HEK293 (cell line): ENCODE results near the gene ARHGAP33.

ENCODE experiments used
- BCL11A ChIP-seq: fragments of 450-650 bp; formaldehyde crosslinking; IDR thresholded peaks from 2 replicates; pipeline ENCODE4 v1.5.1; 2016; ENCODE audit warnings: low read depth, missing biosample characterization, missing genetic modification characterization
- EGR2 ChIP-seq: fragments of 450-650 bp; formaldehyde crosslinking; IDR thresholded peaks from 2 replicates; pipeline ENCODE4 v1.5.1; 2016; ENCODE audit warnings: low read depth, missing biosample characterization, missing genetic modification characterization
- FEZF1 ChIP-seq: fragments of 450-650 bp; formaldehyde crosslinking; IDR thresholded peaks from 2 replicates; pipeline ENCODE4 v1.5.1; 2016; ENCODE audit warnings: missing biosample characterization, missing genetic modification characterization
- HOXA7 ChIP-seq: sonication (generic); formaldehyde crosslinking; IDR thresholded peaks from 2 replicates; pipeline ENCODE4 v1.8.1; 2022; ENCODE audit warnings: missing genetic modification reagents, borderline replicate concordance
- KLF8 ChIP-seq: fragments of 450-650 bp; formaldehyde crosslinking; IDR thresholded peaks from 2 replicates; pipeline ENCODE4 v1.5.1; 2016; ENCODE audit warnings: missing biosample characterization, missing genetic modification characterization
- RBAK ChIP-seq: fragments of 450-650 bp; formaldehyde crosslinking; IDR thresholded peaks from 2 replicates; pipeline ENCODE4 v1.5.1; 2016; ENCODE audit warnings: missing biosample characterization, missing genetic modification characterization
- TCF7L2 ChIP-seq: IDR thresholded peaks from 2 replicates; pipeline ENCODE4 v1.6.1; 2011; ENCODE audit warnings: low read depth, mild to moderate bottlenecking, inconsistent platforms, low read length, moderate library complexity, borderline replicate concordance
- ZBTB44 ChIP-seq: fragments of 450-650 bp; IDR thresholded peaks from 2 replicates; pipeline ENCODE4 v1.5.1; 2018; ENCODE audit warnings: missing biosample characterization, mild to moderate bottlenecking, missing genetic modification characterization
- ZBTB49 ChIP-seq: fragments of 450-650 bp; formaldehyde crosslinking; IDR thresholded peaks from 2 replicates; pipeline ENCODE4 v1.5.1; 2016; ENCODE audit warnings: missing biosample characterization, missing genetic modification characterization, low read depth
- ZFHX2 ChIP-seq: fragments of 450-650 bp; formaldehyde crosslinking; conservative IDR thresholded peaks from 2 replicates; pipeline ENCODE4 v1.5.1; 2016; ENCODE audit warnings: missing biosample characterization, missing genetic modification characterization
- ZNF214 ChIP-seq: fragments of 450-650 bp; formaldehyde crosslinking; IDR thresholded peaks from 2 replicates; pipeline ENCODE4 v1.5.1; 2017; ENCODE audit warnings: missing biosample characterization, mild to moderate bottlenecking, missing genetic modification characterization, borderline replicate concordance
- ZNF335 ChIP-seq: fragments of 450-650 bp; formaldehyde crosslinking; conservative IDR thresholded peaks from 2 replicates; pipeline ENCODE4 v1.5.1; 2016; ENCODE audit warnings: missing biosample characterization, missing genetic modification characterization
- ZNF37A ChIP-seq: fragments of 450-650 bp; IDR thresholded peaks from 2 replicates; pipeline ENCODE4 v1.5.1; 2018; ENCODE audit warnings: missing biosample characterization, missing genetic modification characterization
- ZNF391 ChIP-seq: fragments of 450-650 bp; formaldehyde crosslinking; IDR thresholded peaks from 2 replicates; pipeline ENCODE4 v1.5.1; 2016; ENCODE audit warnings: low read depth, missing biosample characterization, missing genetic modification characterization, borderline replicate concordance
- ZNF394 ChIP-seq: fragments of 450-650 bp; formaldehyde crosslinking; IDR thresholded peaks from 2 replicates; pipeline ENCODE4 v1.5.1; 2016; ENCODE audit warnings: missing biosample characterization, missing genetic modification characterization, mild to moderate bottlenecking, moderate library complexity, borderline replicate concordance
- ZNF404 ChIP-seq: fragments of 450-650 bp; formaldehyde crosslinking; IDR thresholded peaks from 2 replicates; pipeline ENCODE4 v1.5.1; 2017; ENCODE audit warnings: missing biosample characterization, missing genetic modification characterization
- ZNF416 ChIP-seq: fragments of 450-650 bp; formaldehyde crosslinking; IDR thresholded peaks from 2 replicates; pipeline ENCODE4 v1.5.1; 2016; ENCODE audit warnings: missing biosample characterization, missing genetic modification characterization
- ZNF433 ChIP-seq: fragments of 450-650 bp; formaldehyde crosslinking; IDR thresholded peaks from 2 replicates; pipeline ENCODE4 v1.5.1; 2016; ENCODE audit warnings: missing biosample characterization, missing genetic modification characterization, low read depth
- ZNF548 ChIP-seq: fragments of 450-650 bp; formaldehyde crosslinking; IDR thresholded peaks from 2 replicates; pipeline ENCODE4 v1.5.1; 2016; ENCODE audit warnings: missing biosample characterization, missing genetic modification characterization
- ZNF571 ChIP-seq: fragments of 450-650 bp; formaldehyde crosslinking; IDR thresholded peaks from 2 replicates; pipeline ENCODE4 v1.5.0; 2017; ENCODE audit warnings: missing biosample characterization, missing genetic modification characterization
- ZNF621 ChIP-seq: fragments of 450-650 bp; formaldehyde crosslinking; IDR thresholded peaks from 2 replicates; pipeline ENCODE4 v1.5.1; 2017; ENCODE audit warnings: missing biosample characterization, missing genetic modification characterization
- ZNF677 ChIP-seq: fragments of 450-650 bp; IDR thresholded peaks from 2 replicates; pipeline ENCODE4 v1.5.0; 2018; ENCODE audit warnings: missing biosample characterization, mild to moderate bottlenecking, missing genetic modification characterization, moderate library complexity
- ZNF76 ChIP-seq: fragments of 450-650 bp; formaldehyde crosslinking; IDR thresholded peaks from 2 replicates; pipeline ENCODE4; 2016; ENCODE audit warnings: low read depth, missing biosample characterization, missing genetic modification characterization, borderline replicate concordance
- TF ChIP-seq, protein P1 (sequence below): fragments of 450-650 bp; formaldehyde crosslinking; IDR thresholded peaks from 2 replicates; pipeline ENCODE4 v1.5.1; 2017; ENCODE audit warnings: missing biosample characterization, missing genetic modification characterization
- TF ChIP-seq, protein P2 (sequence below): fragments of 450-650 bp; IDR thresholded peaks from 2 replicates; pipeline ENCODE4 v1.5.1; 2018; ENCODE audit warnings: missing biosample characterization, missing genetic modification characterization
- TF ChIP-seq, protein P3 (sequence below): fragments of 450-650 bp; formaldehyde crosslinking; IDR thresholded peaks from 2 replicates; pipeline ENCODE4 v1.5.1; 2016; ENCODE audit warnings: missing biosample characterization, missing genetic modification characterization, borderline replicate concordance
- TF ChIP-seq, protein P4 (sequence below): fragments of 450-650 bp; formaldehyde crosslinking; IDR thresholded peaks from 2 replicates; pipeline ENCODE4 v1.5.1; 2016; ENCODE audit warnings: missing biosample characterization, missing genetic modification characterization

The ARHGAP33 gene

DNA sequence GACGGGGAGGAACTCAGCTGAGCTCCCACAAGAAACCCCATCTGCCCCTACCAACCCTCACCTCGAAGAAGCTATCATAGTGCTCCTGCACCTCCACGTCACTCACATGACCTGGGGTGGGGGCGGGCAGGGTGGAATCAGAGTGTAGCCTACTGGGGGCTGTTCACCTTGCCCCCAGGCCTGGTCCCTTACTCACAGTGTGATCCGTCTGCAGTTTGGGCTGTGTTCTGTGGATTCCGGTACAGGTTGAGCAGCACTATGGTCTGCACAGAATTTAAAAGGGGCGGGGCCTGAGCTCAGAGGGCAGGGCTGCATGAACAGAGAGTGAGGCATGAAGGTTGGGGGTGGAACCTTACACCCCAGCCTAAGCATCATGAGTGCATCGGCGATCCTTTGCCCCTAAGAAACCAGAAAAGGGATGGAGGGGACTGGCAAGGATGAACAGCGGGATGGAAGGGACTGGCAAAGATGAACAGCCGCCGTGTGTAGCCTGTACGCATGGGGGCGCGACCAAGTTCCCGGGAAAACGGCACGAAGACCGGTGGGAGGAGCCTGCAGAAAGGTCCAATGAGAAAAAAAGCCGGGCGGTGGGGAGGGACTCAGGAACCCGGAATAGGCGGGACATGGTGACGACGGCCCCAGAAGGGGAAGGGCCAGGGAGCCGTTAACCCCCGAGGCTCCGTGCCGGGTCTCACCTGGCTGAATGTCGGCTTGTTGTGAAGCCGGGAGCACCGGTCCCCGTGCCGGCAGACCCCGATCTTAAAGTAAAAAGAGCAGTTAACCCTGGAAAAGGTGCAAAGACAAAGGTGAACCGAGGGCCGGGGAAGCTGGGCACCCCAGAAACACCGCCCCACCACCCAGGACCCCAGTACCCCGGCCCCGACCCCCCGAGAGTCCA, 30.7 kb upstream of the ARHGAP33 start (continued):
- TF ChIP-seq ZBTB49 (tag by site-specific recombination) (no peak), ZNF214 (tag by site-specific recombination) (no peak), BCL11A (tag by site-specific recombination) (no peak), ZNF548 (tag by site-specific recombination) (no peak), ZNF571 (tag by site-specific recombination) (no peak), ZNF433 (no peak), ZNF37A (tag by site-specific recombination) (no peak), ZNF335 (peak; percentile 94), EGR2 (tag by site-specific recombination) (no peak), ZNF677 (tag by site-specific recombination) (no peak), KLF8 (peak; percentile 67), RBAK (tag by site-specific recombination) (no peak), FEZF1 (tag by site-specific recombination) (peak; percentile 70), ZBTB44 (tag by site-specific recombination) (no peak), ZFHX2 (tag by site-specific recombination) (no peak), ZNF391 (tag by site-specific recombination) (peak; percentile 60; the same call in 1 of the 2 replicates), TCF7L2 (no peak), ZNF76 (tag by site-specific recombination) (no peak), ZNF416 (tag by site-specific recombination) (no peak), ZNF394 (tag by site-specific recombination) (peak; percentile 52; the same call in 1 of the 2 replicates), ZNF621 (no peak), HOXA7 (CRISPR knock-in tag) (no peak; the same call in 1 of the 2 replicates), ZNF404 (tag by site-specific recombination) (no peak)
- TF ChIP-seq, protein P1, sequence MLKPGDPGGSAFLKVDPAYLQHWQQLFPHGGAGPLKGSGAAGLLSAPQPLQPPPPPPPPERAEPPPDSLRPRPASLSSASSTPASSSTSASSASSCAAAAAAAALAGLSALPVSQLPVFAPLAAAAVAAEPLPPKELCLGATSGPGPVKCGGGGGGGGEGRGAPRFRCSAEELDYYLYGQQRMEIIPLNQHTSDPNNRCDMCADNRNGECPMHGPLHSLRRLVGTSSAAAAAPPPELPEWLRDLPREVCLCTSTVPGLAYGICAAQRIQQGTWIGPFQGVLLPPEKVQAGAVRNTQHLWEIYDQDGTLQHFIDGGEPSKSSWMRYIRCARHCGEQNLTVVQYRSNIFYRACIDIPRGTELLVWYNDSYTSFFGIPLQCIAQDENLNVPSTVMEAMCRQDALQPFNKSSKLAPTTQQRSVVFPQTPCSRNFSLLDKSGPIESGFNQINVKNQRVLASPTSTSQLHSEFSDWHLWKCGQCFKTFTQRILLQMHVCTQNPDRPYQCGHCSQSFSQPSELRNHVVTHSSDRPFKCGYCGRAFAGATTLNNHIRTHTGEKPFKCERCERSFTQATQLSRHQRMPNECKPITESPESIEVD (tag by site-specific recombination), result no peak
- TF ChIP-seq, protein P2, sequence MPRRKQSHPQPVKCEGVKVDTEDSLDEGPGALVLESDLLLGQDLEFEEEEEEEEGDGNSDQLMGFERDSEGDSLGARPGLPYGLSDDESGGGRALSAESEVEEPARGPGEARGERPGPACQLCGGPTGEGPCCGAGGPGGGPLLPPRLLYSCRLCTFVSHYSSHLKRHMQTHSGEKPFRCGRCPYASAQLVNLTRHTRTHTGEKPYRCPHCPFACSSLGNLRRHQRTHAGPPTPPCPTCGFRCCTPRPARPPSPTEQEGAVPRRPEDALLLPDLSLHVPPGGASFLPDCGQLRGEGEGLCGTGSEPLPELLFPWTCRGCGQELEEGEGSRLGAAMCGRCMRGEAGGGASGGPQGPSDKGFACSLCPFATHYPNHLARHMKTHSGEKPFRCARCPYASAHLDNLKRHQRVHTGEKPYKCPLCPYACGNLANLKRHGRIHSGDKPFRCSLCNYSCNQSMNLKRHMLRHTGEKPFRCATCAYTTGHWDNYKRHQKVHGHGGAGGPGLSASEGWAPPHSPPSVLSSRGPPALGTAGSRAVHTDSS (tag by site-specific recombination), result no peak
- TF ChIP-seq, protein P3, sequence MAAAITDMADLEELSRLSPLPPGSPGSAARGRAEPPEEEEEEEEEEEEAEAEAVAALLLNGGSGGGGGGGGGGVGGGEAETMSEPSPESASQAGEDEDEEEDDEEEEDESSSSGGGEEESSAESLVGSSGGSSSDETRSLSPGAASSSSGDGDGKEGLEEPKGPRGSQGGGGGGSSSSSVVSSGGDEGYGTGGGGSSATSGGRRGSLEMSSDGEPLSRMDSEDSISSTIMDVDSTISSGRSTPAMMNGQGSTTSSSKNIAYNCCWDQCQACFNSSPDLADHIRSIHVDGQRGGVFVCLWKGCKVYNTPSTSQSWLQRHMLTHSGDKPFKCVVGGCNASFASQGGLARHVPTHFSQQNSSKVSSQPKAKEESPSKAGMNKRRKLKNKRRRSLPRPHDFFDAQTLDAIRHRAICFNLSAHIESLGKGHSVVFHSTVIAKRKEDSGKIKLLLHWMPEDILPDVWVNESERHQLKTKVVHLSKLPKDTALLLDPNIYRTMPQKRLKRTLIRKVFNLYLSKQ (tag by site-specific recombination), result no peak
- TF ChIP-seq, protein P4, sequence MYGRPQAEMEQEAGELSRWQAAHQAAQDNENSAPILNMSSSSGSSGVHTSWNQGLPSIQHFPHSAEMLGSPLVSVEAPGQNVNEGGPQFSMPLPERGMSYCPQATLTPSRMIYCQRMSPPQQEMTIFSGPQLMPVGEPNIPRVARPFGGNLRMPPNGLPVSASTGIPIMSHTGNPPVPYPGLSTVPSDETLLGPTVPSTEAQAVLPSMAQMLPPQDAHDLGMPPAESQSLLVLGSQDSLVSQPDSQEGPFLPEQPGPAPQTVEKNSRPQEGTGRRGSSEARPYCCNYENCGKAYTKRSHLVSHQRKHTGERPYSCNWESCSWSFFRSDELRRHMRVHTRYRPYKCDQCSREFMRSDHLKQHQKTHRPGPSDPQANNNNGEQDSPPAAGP (tag by site-specific recombination), result peak; percentile 73; the same call in 1 of the 2 replicates
